NCI-H2029 treated with DMSO at 0.1 percent for 48 hours (cell line): ENCODE measurements around the gene CTNND2.

Experiments
- DNase-seq: peaks from one replicate; lab custom pipeline; 2025; lab: John Stamatoyannopoulos, UW

Gene CTNND2

DNA sequence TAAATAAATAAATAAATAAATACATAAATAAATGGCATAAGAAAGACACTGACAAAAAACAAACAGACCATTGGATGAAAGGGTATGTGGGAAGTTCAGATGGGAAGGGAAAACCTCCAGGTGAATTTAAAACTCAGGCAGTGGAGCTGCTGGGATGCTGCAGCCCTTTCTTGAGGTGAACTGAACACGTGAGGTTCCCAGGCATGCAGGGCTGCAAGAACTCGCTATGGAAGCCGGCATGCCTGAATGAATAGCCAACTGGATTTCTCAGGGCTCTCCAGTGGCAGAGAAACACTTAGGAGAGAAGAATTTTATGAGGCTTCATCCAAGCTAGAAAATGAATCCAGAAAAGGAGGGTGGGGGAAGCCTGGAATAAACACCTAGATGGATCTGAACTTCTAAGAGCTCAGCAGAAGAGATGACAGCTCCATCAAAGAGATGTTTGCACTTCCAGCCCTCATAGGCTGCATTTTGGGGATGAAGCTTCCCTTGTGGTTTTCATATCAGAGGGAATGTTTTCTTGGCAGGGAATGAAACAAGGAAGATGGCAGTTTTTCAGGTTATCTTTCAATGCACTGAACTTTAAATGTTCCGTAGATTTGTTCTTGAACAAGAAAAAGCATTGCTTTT, 919.0 kb downstream of the CTNND2 start:
- DNase-seq: no peak

DNA sequence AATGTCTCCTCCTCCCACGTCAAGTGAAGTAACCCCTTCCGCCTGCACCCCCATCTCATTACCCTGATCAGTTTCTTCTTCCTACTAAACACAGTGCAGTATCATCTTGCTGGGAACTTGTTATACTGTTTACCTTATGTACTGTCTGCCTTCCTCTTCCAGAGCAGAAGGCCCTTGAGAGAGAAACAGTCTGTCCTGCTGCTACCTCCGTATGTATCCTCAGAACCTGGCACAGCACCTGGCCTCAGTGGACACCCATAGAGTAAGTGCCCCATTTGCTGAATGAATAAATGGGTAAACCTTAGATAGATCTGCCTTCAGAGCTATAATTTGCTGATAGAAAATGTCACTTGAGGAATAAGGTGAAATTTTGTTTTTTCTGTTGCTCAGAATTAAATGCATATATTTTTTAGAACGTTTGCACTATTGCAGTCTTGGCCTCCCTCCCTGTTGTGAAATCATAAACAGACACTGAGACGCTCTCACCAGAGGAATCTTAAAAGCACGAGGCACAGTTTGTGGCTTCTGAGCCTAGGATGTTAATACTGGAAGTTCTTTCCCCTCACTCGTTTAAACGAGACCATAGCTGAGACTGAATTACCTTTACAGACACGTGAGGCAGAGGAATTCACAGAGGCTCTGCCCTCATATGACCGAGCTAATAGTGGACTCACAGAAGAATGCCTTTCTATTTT, 920.1 kb downstream of the CTNND2 start:
- DNase-seq: no peak

DNA sequence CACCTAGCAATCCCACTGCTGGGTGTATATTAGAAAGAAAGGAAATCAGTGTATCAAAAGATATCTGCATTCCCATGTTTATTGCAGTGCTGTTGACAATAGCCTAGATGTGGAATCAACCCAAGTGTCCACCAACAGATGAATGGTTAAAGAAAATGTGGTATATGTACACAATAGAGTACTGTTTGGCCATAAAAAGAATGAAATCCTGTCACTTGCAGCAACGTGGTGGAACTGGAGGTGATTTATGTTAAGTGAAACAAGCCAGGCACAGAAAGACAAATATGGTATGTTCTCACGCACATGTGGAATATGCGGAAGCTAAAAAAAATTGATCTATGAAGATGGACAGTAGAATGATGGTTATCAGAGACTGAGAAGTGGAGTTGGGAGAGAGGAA, 921.6 kb downstream of the CTNND2 start:
- no peak for DNase-seq

DNA sequence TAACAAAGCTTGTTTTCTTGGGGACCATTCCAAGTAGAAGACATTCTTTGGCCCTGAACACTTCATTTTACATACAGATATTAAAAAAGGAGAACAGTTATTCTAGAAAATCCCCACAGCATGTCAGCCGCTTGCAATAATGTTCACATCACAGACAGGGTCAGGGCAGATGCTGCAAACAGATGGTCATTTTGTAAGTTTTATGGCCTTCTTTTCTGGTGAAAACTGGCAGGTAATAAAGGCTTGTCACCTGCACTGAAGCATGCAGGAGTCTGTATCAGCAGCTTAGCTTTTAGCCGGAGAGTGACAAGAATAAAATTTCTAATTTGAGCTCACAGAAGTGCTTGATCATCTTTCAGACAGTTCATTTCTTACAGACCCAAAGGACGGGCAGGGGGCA, 922.3 kb downstream of the CTNND2 start:
- no peak for DNase-seq

DNA sequence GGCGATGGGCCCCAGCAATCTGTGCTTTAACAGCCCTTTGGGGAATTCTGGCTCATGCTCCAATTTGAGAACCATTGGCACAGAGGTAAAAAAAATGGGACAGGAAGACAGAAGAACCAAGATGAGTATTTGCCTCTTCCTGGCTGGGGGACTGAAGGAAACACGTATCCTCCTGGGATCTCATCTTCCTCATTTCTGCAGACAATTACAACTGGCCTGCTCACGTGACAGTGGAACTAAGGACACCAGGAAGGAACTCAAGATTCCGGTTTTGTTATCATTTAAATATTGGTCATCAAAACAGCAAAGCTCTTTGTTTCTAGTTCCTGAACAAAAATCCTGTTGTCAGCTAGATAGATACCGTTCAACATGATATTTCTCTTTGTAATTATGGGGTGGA, 927.2 kb downstream of the CTNND2 start:
- DNase-seq: no peak

DNA sequence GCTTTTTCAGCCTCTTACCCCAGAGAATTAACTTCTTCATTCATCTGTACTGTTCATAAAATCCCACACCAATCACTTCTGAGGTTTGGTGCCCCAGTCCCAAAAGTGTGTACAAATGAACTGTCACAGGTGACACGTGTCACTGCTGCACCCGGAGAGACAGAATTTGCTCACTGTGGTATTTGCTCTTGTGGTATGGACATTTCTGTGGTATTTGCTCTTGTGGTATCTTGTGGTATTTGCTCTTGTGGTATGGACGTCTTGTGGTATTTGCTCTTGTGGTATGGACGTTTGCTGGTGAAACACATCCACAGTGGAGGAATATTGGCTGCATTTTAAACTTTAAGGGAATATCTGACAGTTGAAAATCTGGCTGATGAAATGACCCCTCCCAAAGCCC, 928.3 kb downstream of the CTNND2 start:
- DNase-seq: no peak

DNA sequence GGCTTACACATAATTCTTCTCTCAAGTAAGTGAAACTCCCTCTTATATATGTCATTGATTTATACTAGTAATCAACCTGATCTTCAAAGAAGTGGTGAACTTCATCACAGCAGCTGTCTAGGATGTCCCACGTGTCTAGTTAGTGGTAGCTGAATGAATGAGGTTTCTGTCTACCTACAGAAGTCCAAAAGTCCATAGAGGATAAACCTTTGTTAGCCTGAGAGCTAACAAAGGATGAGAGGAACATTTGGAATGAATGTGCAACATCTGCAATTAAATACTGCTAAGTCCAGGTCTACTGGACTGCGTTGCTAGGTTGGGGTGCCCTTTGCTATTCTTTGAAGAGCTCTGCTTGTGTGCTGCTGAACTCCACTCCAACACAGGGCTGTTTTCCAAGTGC, 929.4 kb downstream of the CTNND2 start:
- DNase-seq: no peak

DNA sequence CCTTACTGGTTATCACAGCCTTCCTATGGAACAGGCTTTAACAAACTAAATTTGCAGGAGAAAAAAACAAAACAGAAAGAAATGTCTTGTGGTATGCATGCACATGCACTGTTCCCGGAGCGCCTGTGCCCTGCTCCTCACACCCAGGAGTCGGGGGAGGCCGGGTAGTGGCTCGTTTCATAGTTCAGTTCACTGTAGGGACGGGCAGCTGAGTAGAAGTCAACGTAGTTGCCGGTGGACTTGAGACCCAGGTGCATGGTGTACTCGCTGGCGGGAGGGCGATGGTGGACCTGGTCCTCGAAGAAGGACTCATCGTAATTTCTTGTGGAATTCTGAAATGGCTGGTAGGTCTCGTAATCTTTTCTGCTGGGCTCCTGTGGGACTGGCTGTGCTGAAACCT, 930.9 kb downstream of the CTNND2 start:
- DNase-seq: no peak

DNA sequence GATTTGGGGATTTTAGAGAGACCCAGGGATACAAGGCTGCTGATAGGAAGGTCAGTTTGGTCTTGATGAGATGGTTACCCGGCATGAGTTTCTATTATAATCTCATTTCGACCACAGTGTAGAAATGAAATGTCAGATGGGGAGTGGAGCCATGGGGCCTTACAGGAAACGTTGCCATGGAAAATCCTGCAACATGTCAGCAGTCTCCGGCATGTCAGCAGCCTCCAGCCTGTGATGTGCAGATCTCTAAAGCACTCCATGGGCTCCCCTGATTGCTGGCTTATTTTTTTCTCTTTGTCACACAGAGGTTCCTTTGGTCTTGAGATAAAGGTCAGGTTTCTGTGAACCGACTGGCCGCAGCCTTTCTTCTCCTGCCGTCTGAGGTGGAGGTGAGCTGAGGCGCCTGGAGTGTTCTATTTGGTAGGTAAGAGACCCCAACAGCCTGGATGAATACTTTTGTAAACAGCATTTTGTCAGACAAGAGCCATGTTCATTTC, 934.5 kb downstream of the CTNND2 start:
- DNase-seq: no peak

DNA sequence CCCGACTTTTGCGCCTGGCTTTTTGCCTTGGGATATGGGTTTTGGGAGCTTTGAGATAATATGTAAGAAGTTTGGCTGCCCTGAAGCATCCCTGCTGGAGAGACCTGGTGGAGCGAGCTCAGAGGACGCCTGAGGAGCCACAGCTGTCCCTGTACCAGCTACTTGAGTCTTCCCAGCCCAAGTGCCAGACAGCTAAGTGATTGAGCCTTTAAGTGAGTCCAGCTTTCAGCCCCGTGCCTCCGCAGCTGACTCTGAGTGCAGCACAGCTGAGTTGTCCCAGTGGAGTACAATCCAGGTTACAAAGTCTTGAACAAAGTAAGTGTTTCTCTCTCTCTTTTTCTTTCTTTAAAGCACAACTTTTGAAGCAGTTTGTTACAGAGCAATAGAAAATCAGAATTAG, 939.4 kb downstream of the CTNND2 start:
- DNase-seq: no peak

DNA sequence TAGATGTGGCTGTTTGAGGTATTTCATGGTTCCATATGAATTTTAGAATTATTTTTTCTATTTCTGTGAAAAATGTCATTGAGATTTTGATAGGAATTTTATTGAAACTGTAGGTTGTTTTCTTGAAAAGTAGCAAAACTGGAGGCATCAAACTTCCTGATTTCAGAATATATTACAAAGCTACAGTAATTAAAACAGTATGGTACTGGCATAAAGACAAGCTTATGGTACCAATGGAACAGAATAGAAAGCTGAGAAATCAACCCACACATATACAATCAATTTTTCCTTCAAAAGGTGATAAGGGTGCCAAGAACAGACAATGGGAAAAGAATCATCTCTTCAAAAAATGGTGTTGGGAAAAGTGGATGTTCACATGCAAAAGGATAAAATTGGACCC, 945.5 kb downstream of the CTNND2 start:
- DNase-seq: no peak

DNA sequence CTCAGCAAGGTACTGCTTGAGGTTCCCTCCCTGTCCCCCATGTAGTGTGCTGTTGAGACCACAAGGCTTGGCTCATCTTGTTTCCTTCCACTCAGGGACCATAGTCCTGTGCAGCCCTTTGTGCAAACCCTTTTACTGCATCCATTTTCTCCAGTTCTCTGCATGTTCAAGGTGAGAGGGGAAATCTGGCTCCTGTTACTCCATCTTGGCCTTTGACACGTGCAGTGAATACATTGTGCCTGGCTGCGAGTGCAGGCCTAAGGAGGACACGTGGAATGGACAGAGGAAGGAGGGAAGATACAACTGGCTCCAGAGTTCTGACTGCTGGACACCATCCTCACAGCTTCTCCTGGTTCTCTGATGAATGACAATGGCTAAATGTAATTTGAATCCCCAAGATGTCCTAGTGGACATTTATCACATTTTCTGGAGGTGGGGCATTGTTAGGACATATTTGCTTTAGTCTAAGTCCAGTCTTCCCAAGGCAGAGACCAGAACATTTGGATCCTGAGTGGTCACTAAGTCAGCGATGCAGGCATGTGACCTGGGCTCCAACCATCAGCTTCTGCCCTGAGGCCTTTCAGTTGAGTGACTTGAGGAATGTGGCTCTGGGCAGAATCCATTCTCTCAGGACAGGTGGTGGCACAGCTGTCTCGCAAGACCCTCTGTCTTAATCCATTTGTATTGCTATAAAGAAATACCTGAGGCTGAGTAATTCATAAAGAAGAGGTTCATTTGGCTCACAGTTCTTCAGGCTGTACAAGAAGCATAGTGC, 954.2 kb downstream of the CTNND2 start:
- no peak for DNase-seq

DNA sequence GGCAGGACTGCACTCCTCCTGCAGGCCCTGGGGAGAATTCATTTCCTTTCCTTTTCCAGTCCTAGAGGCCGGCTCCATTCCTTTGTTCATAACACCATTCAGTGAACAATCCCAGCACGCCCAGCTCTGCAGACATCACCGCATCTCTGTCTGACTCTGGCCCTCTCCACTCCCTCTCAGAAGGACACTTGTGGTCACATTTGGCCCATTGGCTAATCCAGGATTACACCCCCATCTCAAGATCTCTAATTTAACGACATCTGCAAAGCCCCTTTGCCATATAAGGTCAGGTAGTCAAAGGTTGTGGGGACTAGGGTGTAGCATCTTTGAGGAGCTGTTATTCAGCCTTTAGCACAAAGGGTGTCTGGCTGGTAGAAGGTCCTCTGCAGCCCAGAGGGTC, 958.2 kb downstream of the CTNND2 start:
- no peak for DNase-seq

DNA sequence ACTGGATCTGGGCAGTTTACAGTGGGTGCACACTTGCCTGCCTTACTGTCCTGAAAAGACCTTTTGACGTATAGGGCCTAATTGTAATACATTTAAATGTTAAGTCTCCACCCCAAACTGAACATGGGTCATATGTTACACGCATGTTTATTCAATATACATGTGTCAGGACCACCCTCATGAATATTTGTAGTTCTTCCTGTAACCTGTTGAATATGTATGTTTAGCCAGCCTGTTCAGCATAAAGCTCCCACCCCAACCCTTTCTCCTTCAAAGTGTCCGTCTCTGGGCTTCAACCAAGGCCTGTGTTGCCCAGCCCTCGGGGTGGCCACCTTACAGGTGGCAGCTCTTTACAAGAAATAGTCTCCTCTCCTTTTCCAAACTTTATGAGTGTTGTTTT, 962.3 kb downstream of the CTNND2 start:
- DNase-seq: no peak

DNA sequence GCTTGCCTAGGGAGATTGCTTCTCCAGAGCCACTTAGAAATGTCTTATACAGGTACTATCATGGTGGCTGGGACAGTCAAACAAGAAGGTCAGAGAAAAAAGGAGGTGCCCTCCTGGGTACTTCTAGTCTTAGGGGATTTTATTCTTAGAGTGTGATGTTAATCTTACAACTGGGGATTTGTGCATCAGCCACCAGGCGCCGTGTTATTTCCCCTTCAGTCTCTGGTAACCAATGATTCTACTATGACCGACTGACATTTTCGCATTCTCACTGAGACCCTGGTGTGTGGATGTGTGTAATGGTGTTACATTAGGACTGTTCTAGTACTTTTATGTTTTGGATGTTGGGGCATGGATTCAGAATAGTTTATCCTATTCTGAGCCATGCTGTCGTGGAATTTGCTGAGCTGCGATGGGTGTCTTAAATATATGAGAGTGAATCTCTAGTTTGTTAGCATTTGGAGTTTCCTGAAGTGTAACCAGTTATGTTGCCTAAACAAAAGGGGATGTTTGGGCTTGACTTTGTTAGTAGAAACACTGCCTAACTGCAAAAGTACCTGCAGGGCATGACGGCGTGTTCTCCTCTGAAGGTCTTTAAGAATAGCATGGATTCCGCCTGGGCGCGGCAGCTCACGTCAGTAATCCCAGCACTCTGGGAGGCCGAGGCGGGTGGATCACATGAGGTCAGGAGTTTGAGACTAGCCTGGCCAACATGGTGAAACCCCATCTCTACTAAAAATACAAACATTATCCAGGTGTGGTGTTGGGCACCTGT, 968.0 kb downstream of the CTNND2 start:
- DNase-seq: no peak

DNA sequence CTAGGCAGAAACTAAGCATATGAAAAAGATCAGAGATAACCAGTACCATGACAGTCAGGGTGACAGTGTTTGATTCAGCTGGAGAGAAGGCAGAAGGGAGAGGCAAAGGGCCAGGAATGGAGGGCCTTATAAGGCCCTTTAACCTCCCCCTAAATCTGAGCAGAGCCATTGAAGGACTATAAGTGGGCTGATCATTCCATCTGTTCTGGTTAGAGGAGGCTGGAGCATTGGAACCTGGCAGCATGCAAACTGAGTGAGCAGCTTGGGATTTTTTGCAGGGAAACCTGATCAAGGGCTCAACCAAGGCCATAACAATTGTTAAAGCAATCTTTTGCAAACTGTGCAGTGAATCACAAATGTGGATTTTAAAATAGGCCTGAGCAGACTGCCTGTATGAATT, 968.7 kb downstream of the CTNND2 start:
- no peak for DNase-seq

DNA sequence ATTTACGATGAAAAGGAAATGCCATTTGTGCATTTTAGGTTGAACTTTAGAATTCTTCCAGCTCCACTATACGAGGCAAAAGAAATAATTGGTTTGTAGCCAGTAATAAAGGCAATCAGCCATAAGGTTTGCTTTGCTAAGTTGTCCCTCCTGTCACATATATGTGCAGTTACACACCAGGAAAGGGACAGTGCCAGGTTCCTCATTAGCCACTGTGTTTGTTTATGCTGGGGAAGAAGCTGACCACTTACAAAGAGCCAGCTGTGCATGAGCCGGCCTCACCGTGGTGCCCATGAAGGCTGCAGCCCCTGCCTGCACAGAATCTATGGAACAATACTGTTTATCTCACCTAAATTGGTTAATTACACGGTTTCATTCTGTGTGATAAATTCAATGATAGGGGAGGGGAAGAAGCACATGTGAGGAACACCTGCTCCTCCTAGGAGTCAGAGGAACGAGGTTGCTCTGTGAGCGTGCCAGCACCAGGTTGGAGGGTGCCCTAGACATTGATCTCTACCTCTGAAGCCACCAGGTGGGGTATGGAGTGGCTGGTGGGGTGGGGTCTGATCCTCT, 969.4 kb downstream of the CTNND2 start:
- no peak for DNase-seq

DNA sequence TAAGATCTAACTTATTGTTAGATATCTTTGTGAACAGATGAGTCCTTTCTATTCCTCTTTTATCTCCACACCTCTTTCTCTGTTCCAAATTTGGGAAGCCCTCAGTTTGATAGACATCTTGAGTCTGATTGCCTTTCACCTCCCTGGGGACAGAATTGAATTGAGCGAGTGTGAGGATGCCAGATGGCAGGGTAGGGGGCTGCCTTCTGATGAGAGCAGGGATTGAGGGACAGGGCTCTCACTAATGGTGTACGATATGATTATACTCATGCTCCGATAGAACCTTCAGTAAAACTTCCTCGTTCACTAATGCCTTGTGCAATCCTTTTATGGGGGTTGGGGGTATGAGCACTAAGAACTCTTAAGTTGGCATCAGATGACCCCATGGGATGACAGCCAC, 971.1 kb downstream of the CTNND2 start:
- DNase-seq: no peak

DNA sequence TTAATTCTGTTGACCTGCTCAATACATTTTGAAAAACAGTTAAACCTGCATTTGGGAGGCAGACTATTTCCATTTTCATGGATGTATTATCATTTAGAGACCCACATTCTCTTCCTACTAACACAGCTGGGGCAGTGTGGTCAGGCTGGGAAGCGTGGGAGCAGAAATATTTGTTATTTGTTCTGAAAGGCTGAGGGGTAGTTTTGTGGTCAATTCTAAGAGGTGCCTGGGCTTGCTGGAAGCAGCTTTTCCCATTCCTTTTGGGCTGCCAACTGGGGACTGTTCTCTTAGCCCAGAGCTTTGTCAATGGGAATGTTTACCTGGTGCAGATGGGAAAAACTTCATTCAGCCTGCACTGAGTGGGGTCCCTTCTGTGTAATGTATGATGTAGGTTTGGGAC, 971.8 kb downstream of the CTNND2 start:
- no peak for DNase-seq

DNA sequence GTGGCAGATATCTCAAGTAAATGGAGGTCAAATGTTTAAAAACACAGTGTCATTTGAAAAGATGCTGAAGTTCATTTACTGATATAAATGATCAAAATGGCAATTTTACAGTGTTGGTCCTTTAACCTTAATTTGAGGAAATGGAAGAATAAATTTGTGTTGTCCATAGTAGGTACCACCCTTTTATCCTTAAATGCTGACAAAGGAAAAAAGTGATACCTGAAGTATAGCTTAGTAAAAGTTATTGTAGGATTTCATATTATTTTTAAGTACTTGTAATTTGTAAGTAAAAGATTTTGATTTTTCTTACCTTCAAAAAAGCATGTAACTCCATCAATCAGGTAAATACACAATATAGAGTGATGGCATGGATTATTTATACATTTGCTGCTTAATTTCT, 976.6 kb downstream of the CTNND2 start:
- DNase-seq: no peak

DNA sequence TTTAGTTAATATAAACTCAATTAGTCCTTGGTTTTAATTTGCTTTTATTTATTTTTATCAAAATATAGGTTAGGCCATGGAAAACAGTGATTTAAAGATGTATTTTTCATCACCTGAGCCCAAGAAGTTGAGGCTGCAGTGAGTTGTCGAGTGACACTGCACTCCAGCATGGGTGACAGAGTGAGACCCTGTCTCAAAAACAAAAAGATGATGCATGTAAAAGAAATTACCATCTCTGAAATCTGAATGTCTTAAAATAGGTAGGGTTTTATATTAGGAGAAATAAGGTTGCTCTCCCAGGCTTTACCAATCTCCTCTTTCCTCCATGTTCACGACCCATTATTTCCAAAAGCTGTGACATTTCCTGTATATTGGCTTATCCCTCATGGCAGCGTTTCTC, 980.9 kb downstream of the CTNND2 start:
- no peak for DNase-seq
